DMS153 treated with DMSO at 0.1 percent for 48 hours (cell line): ENCODE data around the gene HIBADH.
A peak's percentile ranks its signal among the peaks of the same experiment; 100 is the strongest.
"Not testable (repeated sequence)": the region's sequence is repeated elsewhere in the genome, so short reads cannot be mapped to it uniquely, and the experiment has no call there.

Source experiments
- DNase-seq: peaks from one replicate; lab custom pipeline; 2025; ENCODE audit not compliant: unreplicated experiment; lab: John Stamatoyannopoulos, UW

Gene HIBADH

GRCh38 chr7:27639048-27639447 is 23.6 kb downstream of the HIBADH start:
- not testable (repeated sequence) for DNase-seq

GRCh38 chr7:27636326-27637006 is 26.2 kb downstream of the HIBADH start:
- no peak for DNase-seq

DNA sequence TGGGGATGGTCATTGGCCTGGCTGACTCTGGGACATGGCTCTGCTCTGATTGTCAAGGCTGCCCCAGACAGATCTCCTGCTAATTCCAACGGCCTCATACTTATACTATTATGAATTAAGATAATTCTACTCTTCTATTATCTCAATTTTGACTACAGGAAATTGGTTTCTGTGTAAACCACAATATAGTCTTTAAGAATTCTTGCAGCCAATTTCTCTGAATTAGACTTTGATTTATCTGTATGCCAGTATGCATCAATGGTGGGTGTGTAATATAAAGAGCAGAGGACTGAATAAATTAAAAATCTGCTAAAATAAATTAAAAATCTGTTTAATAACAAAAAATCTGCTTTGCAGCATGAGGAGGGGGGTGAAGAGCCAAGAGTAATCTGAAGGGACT is 27.0 kb downstream of the HIBADH start:
- DNase-seq, result no peak

DNA sequence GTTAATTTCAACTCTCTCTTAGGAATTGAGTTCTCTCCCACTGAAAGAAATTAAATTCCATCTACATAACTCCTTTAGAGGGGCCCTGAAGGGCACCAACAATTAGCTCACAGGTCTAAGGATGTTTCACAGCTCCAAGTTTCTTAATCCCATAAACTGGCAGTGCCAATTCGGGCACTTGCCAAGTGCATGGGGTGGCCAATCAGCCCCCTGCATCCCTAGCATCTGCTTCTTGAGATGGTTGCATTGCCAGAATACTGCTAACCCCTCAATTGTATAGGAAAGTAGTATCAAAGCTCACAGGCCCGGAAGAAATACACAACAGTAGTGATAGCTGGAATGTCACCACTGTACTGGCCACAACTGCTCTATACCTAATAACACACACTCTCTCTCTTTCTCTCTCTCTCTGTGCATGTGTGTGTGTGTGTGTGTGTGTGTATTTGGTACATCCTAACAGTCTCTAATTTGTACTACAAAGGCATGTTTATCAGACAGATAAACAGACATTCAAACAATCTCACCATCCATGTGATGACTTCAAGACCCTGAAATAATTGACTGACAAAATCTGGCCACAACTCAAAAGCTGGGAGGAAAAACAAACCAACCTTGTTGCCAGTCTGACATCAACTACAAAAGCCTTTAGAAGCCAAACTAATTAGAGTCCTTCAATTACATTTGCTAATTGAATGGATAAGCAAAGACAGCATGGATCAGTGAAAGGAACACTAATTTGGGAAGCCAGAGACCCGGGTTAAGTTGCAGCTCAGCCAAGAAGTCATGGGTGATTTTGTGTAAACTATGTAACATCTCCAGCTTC is 27.8 kb downstream of the HIBADH start:
- DNase-seq, result no peak

- no peak for DNase-seq
These were observed 29.6 kb downstream of the HIBADH start for GRCh38 chr7:27633062-27633461.

DNA sequence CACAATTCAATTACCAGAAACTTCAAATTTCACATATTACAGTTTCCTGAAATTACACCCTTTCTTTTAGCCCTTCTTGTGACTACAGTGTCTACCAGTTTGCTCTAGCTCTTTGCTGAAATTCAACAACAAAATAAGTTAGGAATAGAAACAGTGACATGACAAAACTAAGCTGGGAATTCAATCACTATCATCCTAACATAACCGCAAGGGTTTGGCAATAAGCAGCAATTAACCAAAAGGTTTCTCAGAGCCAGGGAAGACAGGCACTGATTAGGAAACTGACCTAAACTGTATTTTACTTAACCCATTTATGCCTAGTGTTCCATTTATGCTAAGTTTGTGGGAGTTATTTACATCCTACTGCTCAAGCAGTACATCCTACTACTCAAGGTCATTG is 31.3 kb downstream of the HIBADH start:
- DNase-seq, result no peak

- DNase-seq, result no peak
These were observed 35.5 kb downstream of the HIBADH start for GRCh38 chr7:27627146-27627545.

DNA sequence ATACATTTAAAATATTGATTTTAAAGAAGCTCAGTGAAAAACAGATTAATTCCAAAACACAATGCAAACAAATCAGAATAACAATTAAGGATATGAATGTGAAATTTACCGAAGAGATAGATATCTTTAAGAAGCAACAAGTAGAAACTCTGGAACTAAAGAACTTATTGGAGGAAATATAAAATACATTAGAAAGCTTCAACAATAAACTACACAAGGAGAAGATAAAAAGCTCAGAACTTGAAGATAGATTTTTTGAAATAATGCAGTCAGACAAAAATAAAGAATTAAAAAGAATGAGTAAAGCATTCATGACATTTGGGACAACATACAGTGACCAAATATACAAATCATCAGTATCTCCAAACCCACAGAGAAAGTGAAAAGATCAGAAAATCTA is 43.2 kb downstream of the HIBADH start:
- DNase-seq, result no peak

DNA sequence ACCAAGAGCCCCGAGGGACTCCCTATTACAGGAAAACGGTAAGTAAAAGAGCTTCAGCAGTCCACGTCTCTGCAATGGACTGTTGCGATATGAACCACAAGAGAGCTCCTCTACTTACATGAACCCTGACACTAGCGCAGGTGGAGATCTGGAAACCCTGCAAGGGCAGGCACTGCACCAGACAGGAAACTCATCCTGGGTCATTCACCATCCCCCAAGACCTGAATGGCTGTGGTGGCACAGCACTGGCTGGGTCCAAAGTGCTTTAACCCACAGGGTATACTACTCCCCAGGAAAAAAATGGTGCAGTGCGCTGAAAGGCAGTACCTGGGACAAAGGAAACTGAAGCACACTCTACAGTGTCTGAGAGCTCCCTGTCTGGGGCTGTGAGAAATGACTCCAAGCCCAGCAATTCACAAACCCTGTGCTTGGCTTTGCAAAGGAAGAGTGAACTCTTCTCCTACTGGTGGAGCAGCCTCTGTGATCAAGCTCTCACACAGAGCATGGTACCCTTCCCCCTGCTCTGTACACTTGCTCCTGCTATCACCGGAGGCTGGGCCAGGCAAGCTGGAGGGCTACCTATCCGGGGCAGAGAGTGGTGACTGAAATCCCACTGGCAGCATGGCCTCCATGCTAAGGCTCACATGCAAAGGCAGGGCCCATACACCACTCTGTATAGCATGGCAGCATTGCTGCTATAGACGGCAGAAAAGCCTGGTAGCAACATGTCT is 44.9 kb downstream of the HIBADH start:
- DNase-seq, result no peak

GRCh38 chr7:27616914-27617548 is 45.7 kb downstream of the HIBADH start:
- no peak for DNase-seq

DNA sequence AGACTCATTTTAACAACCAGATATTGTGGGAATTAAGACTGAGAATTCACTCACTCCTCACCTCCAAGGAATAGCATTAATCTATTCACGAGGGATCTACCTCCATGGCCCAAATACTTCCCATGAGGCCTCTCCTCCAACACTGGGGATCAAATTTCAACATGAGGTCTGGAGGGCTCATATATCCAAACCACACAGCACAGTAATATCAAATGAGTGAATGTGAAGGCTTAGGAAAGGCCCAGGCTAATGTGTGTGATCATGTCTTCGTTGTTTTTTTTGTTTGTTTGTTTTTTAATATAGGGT is 46.5 kb downstream of the HIBADH start:
- DNase-seq, result no peak

- DNase-seq, result no peak
These were observed 47.1 kb downstream of the HIBADH start for GRCh38 chr7:27615420-27616185.

GRCh38 chr7:27614095-27614494 is 48.6 kb downstream of the HIBADH start:
- no peak for DNase-seq

GRCh38 chr7:27611059-27611458 is 51.6 kb downstream of the HIBADH start:
- peak; percentile 74 for DNase-seq

GRCh38 chr7:27608776-27609495 is 53.7 kb downstream of the HIBADH start:
- DNase-seq, result no peak

- no peak for DNase-seq
These were observed 55.5 kb downstream of the HIBADH start for GRCh38 chr7:27607210-27607606.

DNA sequence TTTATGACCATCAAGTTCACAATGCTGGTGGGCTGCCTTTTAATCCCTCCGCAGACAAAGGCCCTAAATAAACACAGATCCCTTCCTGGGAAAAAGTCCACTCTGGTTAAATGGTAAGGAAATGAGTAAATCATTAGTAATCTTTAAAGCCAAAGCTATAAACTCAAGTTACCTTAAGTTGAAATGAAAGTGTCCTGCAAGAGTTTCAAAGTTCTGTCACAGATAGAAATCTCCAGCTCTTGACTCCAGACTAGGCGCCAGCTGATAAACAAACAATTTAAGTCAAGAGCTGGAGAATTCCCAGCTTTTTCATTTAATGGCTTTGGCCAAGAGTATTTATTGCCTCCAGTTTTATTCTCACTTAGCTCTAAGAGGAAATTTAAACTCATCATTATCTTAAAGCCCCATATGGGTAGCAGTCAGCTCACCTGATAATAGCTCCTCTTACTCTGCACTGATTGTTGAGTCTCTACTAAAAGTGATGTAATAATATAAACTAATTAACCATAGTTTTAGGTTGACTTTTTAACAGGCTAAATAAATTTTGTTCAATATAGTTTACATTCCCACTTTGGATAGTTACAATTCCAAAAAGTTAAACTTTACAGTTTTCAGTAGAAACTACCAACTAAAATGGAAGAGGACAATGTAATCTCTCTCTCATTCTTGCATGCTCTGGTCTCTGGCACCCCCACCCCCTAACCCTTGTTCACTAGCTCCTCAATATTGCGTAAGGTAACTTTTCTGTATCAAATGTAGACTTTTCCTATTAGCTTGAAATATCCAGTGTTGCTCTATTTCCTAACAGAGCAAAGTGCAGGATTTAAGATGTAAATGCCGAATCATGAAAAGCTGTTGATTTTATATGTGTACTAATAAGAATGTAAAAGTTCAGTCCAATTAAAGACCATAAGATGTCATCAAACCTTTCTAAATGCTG is 56.1 kb downstream of the HIBADH start:
- peak; percentile 77 for DNase-seq

- DNase-seq, result peak; percentile 31
These were observed 56.9 kb downstream of the HIBADH start for GRCh38 chr7:27605689-27606269.

- no peak for DNase-seq
These were observed 57.4 kb downstream of the HIBADH start for GRCh38 chr7:27605283-27605682.
